ENCODE measurements around the gene TBCEL.
"Not testable (repeated sequence)": the region's sequence is repeated elsewhere in the genome, so short reads cannot be mapped to it uniquely, and the experiment has no call there.

TBCEL gene

DNA sequence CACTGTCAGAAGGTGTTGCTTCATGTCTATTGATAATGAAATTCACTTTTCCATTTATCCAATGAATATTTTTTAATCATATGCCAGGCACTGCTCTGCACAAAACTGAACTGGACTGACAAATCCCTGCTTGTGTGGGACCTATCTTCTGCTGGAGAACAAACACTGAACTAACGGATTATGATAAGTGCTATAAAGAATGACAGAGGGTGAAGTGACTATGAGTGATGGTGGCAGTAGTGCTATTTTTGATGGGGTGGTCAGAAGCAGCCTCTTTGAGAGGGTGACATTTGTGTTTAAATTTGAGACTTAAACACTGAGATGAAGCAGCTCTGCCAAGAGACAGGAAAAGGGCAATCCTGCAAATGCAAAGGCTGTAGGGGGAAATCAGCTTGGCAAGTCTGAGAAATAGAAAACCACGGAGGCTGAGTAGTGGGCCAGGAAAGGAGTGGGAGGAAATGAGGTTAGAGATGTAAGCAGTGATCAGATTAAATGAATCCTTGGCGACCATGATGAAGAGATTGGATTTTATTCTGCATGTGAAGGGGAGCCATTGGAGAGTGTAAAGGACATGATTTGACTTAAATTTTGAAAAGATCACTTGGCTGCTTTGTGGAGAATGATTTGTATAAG is 6.0 kb downstream of the TBCEL start:
- DNase-seq = no peak

DNA sequence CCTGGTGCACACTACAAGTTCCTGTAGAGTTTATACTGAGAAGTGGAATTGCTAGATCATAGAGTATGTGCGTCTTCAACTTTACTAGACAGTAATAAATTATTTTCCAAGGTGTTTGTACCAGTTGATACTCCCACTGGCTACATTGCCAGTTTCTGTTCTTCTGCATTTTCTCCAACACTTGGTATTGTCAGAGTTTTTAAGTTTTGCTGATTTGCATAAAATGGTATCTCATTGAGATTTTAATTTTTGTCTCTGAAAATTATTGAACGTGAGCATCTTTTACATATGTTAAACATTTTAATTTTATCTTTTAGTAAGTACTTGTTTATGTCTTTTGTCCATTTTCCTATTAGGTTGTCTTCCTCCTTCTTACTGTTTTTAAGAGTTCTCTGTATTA is 7.3 kb downstream of the TBCEL start:
- DNase-seq = no peak

- not testable (repeated sequence) for DNase-seq
Measured at GRCh38 chr11:121031648-121032047, 7.7 kb downstream of the TBCEL start.

- DNase-seq = no peak
Measured at GRCh38 chr11:121032546-121032945, 8.6 kb downstream of the TBCEL start.

- no peak for DNase-seq
Measured at GRCh38 chr11:121033635-121034034, 9.7 kb downstream of the TBCEL start.

- DNase-seq = no peak
Measured at GRCh38 chr11:121035169-121035755, 11.4 kb downstream of the TBCEL start.

DNA sequence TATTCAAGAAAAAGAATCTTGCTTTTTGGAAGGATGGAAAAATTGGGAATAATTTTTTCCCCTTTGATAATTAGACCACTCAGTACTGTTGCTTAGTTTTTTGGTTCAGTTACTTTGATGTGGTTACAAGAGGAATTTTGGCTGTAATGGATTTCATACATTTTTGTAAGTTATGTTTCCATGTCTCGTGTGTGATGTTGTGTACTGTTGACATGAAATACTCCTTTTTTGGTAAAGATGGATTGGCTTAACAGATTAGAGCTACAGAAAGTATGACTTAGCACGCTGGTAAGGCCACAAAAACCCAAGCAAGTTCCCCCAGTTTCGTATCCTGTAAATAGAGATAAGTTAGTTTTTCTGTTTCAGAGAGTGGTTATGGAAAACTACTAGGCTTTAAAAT is 11.9 kb downstream of the TBCEL start:
- no peak for DNase-seq

- no peak for DNase-seq
Measured at GRCh38 chr11:121037016-121037415, 13.1 kb downstream of the TBCEL start.

- no peak for DNase-seq
Measured at GRCh38 chr11:121038648-121039409, 14.9 kb downstream of the TBCEL start.

- no peak for DNase-seq
Measured at GRCh38 chr11:121039971-121040613, 16.2 kb downstream of the TBCEL start.

DNA sequence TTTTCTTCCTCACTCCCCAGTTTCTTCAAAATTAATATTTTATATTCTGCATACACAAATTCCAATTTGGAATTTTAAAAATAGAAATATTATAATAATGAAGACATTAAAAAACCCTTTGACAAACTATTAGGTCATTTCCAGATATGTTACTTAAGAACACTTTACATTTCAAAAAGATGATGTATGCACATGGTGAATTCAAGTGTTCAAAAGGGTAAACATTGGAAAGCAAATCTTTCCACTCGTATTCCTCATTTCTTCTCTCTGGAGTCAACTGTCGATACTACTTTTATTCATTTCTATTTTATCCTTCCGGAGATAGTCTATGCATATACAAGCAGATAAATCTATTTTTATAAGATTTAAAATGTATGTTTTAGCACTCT is 16.7 kb downstream of the TBCEL start:
- DNase-seq = no peak

DNA sequence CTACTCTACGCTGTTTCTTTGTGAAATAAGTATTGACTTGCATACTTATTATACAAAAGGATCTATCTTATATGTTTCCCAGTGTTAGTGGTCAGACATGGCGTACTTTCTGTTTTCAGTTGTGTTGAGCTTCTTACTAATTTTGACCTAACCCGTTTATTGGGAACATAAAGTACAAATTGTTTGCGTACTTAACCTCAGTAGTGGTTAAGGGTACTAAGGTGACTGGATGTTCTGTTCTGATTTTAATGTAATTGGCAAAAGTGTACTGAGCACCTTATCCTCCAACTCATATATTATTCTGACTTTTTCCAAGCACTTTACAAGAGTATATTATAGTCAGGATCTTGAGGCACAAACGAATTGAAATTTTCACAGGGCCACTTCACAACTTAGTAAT is 17.2 kb downstream of the TBCEL start:
- no peak for DNase-seq

GRCh38 chr11:121042296-121042695 is 18.4 kb downstream of the TBCEL start:
- DNase-seq = no peak

DNA sequence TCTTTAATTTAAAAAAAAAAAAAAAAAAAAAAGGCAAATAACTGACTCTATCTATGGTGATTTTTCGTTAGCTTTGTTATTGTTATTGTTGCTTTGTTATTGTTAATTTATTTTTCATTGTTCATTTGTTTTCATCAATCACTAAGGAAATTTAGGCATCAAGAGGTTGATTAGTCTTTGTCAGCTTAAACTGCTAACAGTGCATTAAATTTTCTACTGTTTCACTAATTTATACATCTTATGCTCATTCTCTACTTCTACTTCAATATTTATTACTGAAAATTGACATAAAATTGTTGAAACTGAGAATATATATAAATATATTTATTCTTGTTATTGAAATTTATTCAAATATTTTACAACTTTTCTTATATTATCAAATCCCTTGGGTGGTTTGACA is 24.0 kb downstream of the TBCEL start:
- DNase-seq = no peak

DNA sequence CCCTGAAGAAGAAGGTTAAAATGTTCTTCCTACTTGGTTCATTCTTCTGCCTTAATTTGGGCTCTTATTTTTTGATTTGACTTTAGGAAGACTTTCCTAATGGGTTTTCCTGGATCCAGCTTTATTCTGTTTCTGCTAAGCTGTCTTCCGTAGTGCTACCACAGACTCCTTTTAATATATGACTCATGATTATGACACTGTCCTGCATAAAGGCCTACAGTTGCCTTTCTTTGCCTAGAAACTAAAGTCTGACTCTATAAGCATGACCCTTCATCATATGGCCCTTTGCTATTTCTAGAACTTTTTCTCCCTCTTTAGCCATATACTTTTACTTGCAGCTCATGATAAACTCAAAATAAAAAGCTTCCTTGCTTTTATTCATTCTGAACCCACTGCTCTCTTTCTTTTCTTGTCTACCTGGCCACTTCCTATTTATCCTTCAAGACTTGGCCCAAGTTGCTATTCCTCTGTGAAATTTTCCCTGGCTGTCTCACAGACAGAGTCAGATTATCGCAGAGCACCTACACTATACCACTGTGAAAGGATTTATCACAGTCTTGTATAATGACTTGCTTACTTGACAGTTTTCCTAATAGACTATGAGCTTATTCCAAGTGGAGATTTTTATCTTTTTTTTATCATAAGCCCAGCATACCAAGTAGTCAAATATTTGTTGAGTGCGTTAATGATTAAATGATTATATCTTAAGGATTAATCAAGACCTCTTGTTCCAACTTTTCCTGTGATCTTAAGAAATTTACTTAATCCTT is 24.7 kb downstream of the TBCEL start:
- DNase-seq = no peak

DNA sequence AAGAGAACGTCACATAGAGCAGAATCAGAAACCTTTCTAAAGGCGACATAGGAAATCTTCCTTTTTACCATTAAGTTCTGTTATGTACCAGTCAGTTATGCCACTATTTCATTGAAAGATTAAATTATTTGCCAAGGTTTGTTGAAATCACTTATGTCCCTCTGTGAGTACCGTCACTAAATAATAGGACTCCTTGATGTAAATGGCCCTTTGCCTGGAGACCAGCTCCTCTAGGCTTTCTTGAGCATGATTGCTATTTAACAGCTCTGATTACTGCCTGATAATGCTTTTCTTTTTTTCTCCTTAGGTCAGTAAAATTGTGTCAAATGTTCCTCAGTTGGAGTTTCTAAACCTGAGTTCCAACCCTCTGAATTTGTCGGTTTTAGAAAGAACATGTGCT is 29.3 kb downstream of the TBCEL start:
- DNase-seq = no peak

DNA sequence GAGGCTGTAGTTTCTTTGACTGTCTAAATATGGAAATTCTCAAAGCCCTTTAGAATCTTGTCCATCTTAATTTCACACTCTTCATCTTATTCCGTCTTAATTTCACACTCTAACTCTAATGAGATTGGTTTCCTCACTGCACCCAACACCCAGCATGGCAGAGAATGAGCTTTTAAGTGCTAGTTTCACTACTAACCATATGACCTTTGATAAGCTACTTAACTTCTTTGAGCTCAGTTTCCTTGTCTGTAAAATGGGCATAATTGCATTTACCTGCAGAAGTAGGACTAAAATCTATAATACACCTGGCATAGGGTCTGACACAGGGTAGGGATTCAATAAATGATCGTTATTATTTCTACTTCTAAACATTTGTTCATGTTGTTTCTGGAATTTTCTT is 30.4 kb downstream of the TBCEL start:
- DNase-seq = no peak

DNA sequence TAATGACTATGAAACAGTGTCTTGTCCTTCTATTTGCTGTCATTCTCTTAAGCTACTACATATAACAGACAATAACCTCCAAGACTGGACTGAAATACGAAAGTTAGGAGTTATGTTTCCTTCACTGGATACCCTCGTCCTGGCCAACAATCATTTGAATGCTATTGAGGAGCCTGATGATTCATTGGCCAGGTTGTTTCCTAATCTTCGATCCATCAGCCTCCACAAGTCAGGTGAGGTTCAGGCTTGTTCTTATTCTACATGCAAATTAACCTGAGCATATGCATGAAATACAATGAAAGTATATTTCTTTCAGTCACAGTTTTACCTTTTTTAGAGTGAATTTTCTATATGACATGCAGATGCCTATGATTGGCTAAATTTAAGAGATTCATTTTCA is 31.2 kb downstream of the TBCEL start:
- no peak for DNase-seq

DNA sequence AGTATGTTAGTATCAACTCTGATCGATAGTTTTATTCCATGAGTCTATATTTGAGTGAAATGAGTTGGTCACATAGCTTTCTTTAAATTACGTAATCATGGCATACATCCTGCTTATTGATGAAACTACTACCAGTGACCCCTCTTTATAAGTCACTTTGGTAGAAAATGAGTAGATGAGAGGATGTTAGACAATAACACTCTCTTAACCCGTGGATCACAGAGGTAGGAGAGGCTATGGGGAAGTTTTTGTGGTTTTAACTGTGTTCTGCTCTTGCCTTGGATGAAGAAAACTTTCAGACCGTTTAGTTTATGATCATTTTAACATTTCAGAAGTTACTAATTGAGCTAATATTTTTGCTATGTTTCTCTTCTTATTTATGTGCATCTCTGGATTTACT is 34.0 kb downstream of the TBCEL start:
- DNase-seq = no peak

DNA sequence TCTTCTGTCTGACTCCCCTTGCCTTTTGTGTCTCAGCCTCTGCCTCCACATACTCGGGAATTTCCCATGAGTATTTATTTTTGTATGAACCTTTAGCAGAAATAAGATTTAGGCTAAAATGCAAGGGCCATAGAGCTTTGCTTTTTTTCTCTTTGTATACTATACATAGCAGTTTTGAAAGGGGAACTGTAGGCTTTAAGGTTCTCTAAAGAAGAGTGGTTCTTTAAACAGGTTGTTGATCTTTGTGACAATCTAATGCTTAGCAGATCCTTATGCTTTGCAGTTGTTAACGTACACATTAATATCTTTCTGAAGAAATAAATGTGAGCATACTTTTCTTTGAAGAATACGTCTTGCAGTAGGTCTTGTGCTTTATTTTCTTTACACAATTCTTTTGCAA is 35.0 kb downstream of the TBCEL start:
- DNase-seq = no peak

DNA sequence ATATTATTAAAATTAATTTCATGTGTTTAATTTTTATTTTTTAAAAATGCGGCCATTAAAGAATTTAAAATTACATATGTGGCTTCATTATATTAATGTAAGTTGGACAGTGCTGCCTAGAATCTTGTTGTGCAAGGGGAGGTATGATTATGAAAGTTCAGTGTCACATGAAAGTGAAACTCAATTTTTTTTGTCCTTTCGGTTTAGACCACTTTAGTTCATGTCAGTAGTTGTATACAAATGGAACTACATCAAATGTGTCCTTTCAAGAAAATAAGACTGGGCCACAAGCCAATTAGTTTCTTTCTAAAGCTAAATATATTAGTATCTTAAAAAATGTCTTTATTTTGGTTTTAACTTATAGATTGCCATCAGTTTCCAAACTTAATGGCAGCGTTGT is 35.7 kb downstream of the TBCEL start:
- DNase-seq = no peak

- DNase-seq = no peak
Measured at GRCh38 chr11:121063728-121064127, 39.8 kb downstream of the TBCEL start.

GRCh38 chr11:121066623-121067022 is 42.7 kb downstream of the TBCEL start:
- DNase-seq = no peak

Measured in activated T-cell treated with anti-CD3 and anti-CD28 coated beads, Interleukin-2, amount 50 U/mL, for 48 hours (primary cell).